SK-N-MC (cell line): ENCODE results near the gene PCNT.
A peak's percentile ranks its signal among the peaks of the same experiment; 100 is the strongest.

Experiments
- DNase-seq: peaks from one replicate; pipeline ENCODE4 v3.0.0-alpha.2; 2011; ENCODE audit warnings: low read depth, low spot score
- H3K27ac ChIP-seq: fragments of 200-600 bp; sonication (generic); 2 replicates; pipeline ENCODE4 v1.5.1; 2016; ENCODE audit warnings: mixed run types
- H3K36me3 ChIP-seq: fragments of 200-600 bp; sonication (generic); 2 replicates; pipeline ENCODE4 v1.6.1; 2017; ENCODE audit warnings: antibody characterized with exemption, low read length, mixed read lengths; ENCODE audit not compliant: insufficient read depth
- H3K4me3 ChIP-seq: fragments of 200-600 bp; sonication (generic); 2 replicates; pipeline ENCODE4 v1.5.1; 2016
- H3K9ac ChIP-seq: fragments of 200-600 bp; sonication (generic); 2 replicates; pipeline ENCODE4 v1.8.0; 2017; ENCODE audit warnings: mixed run types, mixed read lengths; ENCODE audit not compliant: insufficient read length
- H3K9me3 ChIP-seq: fragments of 200-600 bp; sonication (generic); 2 replicates; pipeline ENCODE4 v1.6.1; 2017; ENCODE audit warnings: low read depth, mild to moderate bottlenecking, antibody characterized with exemption, low read length, moderate library complexity, mixed read lengths
- EZH2 ChIP-seq: fragments of 200-600 bp; sonication (generic); IDR thresholded peaks from one replicate; pipeline ENCODE4 v1.6.1; 2017; ENCODE audit warnings: antibody characterized with exemption
- FOXP2 ChIP-seq: optimal IDR thresholded peaks from 2 replicates; pipeline ENCODE3; 2011; ENCODE audit warnings: mild to moderate bottlenecking, moderate library complexity; ENCODE audit not compliant: insufficient read depth; ENCODE audit errors: extremely low read length, control extremely low read depth
- POLR2AphosphoS5 ChIP-seq: IDR thresholded peaks from 2 replicates; pipeline ENCODE4 v1.6.1; 2012; ENCODE audit warnings: mild to moderate bottlenecking, low read depth, low read length, borderline replicate concordance

The PCNT gene

GRCh38 chr21:46421756-46422555 is 98.0 kb downstream of the PCNT start:
- H3K27ac ChIP-seq, result no peak overlapping the region
- no peak for DNase-seq
- H3K9me3 ChIP-seq, result no peaks in the 10 kb centered on the region
- peaks cover 33% of the 10 kb centered on the region for H3K36me3 ChIP-seq
- no peak overlapping the region for H3K9ac ChIP-seq
- no peak overlapping the region for H3K4me3 ChIP-seq
- TF ChIP-seq POLR2AphosphoS5 (no peak), FOXP2 (no peak), EZH2 (no peak)

DNA sequence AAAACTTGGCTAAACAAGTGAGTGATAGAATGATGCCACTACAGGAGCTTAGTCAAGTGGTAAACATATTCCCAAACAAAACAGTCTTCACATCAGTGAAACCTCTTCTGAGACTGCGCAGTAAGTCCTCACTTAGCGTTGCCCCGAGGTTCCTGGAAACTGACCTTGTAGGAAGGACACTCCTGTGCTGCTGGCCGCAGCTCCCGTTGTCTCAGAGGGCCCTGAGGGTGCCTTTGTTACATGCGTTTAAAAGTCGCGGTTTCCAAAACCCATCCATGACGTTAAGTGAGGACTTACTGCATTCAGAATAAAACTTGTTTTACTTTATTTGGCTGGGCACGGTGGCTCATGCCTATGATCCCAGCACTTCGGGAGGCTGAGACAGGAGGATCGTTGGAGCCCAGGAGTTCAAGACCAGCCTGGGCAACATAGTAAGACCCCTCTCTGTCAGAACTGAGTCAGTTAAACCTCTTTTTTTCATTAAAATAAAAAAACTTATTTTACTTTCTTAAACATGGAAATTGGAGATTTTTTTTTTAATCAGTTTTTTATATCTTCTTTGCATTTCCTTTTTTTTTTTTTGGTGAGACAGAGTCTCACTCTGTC is 98.8 kb downstream of the PCNT start:
- Histone ChIP-seq H3K27ac (peak overlapping the region; percentile 74), H3K9ac (no peak overlapping the region), H3K36me3 (peaks cover 32% of the 10 kb centered on the region), H3K4me3 (no peak overlapping the region), H3K9me3 (no peaks in the 10 kb centered on the region)
- no peak for DNase-seq
- TF ChIP-seq EZH2, result no peak
- no peak for TF ChIP-seq POLR2AphosphoS5
- no peak for TF ChIP-seq FOXP2

DNA sequence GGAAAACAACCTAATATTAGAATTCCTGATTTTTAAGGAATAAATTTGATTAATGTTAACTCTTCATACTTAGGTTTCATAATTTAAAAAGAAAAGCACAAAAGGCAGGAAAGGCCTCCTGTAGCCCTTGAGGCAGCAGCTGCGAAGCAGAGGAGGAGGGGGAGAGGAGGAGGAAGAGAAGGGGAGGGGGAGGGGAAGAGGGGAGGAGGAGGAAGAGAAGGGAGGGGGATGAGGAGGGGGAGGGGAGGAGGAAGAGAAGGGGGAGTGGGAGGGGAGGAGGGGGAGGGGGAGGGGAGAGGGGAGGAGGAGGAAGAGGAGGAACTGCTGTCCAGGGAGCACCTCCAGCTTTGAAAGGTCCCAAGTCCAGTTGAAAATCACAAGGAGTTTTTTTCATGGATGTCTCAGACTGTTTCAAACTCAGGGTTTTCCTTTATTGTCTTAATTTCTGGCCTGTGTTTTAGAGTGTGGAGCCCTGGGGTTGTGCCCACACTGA is 99.6 kb downstream of the PCNT start:
- TF ChIP-seq POLR2AphosphoS5 (no peak), FOXP2 (no peak), EZH2 (no peak)
- H3K4me3 ChIP-seq, result no peak overlapping the region
- H3K27ac ChIP-seq, result peak overlapping the region; percentile 74
- H3K36me3 ChIP-seq, result peaks cover 29% of the 10 kb centered on the region; the same call in 1 of the 2 replicates
- DNase-seq, result no peak
- no peaks in the 10 kb centered on the region for H3K9me3 ChIP-seq
- H3K9ac ChIP-seq, result no peak overlapping the region

DNA sequence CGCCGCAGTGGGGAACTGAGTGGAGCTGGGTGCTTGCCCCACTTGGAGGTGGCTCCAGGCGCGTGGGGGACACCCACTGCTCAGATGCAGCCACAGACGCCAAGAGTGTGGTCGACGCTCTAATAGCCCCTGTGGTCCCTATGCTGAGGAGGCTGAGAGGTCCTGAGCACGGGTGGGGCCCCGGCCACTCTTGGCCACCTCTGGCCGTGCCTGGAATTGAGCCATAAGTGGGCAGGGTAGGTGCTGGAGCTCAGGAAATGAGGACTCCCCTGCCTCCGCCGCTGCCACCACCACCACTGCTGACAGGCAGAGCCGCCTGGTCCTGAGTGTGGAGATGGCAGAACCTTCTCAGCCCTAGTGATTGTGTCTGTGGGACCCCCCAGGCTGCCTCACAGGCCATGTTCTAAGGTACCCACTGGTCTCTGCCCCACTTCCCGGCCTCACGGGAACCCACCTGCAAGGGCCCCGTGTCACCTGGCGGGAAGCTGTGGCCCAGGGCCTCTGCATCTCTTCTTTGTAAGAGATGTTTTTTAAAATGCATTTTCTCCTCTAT is 100.2 kb downstream of the PCNT start:
- Histone ChIP-seq H3K9me3 (no peaks in the 10 kb centered on the region), H3K9ac (no peak overlapping the region), H3K27ac (peak overlapping the region; percentile 60; the same call in 1 of the 2 replicates), H3K4me3 (no peak overlapping the region), H3K36me3 (peaks cover 30% of the 10 kb centered on the region; the same call in 1 of the 2 replicates)
- DNase-seq, result no peak
- TF ChIP-seq EZH2, result no peak

DNA sequence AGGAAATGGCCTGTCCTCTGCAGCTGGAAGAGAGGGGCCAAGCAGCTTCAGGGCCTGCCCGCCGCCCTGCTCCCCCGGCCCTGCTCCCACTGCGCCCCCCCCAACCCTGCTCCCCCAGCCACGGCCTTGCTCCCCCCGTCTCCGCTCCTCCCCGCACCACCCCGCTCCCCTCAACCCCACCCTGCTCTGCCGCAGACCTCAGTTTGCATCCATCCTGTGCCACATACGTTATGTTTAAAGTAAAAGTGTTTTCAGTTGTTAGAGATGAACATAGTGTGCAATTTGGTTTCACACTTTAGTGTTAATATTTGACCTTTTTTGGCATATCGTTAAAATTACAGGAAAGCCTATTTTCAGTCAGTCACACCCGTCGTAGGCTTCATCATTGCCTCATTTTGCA is 100.7 kb downstream of the PCNT start:
- no peaks in the 10 kb centered on the region for H3K9me3 ChIP-seq
- no peak for DNase-seq
- TF ChIP-seq POLR2AphosphoS5 (no peak), EZH2 (no peak), FOXP2 (no peak)
- peak overlapping the region; percentile 60; the same call in 1 of the 2 replicates for H3K27ac ChIP-seq
- peaks cover 30% of the 10 kb centered on the region; the same call in 1 of the 2 replicates for H3K36me3 ChIP-seq
- H3K9ac ChIP-seq, result no peak overlapping the region
- no peak overlapping the region for H3K4me3 ChIP-seq

- Histone ChIP-seq H3K9me3 (no peaks in the 10 kb centered on the region), H3K4me3 (no peak overlapping the region), H3K9ac (no peak overlapping the region), H3K27ac (0 out of 2 replicates have a peak overlapping the region, but pooled peaks have one; percentile 42), H3K36me3 (peaks cover 30% of the 10 kb centered on the region; the same call in 1 of the 2 replicates)
- no peak for DNase-seq
- TF ChIP-seq FOXP2 (no peak), EZH2 (no peak), POLR2AphosphoS5 (no peak)
Measured at GRCh38 chr21:46425041-46425440, 101.1 kb downstream of the PCNT start.

DNA sequence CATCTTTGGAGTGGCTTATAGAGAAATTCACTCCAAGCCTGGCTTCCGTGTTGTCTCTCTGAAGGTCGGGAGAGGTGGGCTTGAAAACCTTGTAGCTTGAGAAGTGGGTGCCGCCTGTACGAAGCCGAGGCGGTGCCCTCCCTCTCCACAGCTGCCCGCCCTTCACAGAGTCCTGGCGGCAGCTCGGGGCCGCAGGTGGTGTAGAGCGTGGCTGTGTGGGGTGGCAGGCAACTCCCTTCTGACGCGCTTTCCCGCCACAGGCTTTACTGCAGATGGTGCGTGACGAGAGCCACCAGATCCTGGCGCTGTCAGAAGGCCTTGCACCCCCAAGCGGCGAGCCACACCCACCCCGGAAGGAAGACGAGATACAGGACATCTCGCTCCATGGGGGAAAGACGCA is 101.6 kb downstream of the PCNT start:
- H3K9me3 ChIP-seq, result no peaks in the 10 kb centered on the region
- peaks cover 30% of the 10 kb centered on the region; the same call in 1 of the 2 replicates for H3K36me3 ChIP-seq
- H3K27ac ChIP-seq, result no peak overlapping the region
- DNase-seq, result no peak
- H3K4me3 ChIP-seq, result no peak overlapping the region
- H3K9ac ChIP-seq, result no peak overlapping the region
- no peak for TF ChIP-seq POLR2AphosphoS5
- TF ChIP-seq EZH2, result no peak
- no peak for TF ChIP-seq FOXP2

- Histone ChIP-seq H3K4me3 (no peak overlapping the region), H3K9ac (no peak overlapping the region), H3K27ac (no peak overlapping the region), H3K9me3 (no peaks in the 10 kb centered on the region), H3K36me3 (peaks cover 28% of the 10 kb centered on the region; the same call in 1 of the 2 replicates)
- no peak for DNase-seq
- no peak for TF ChIP-seq FOXP2
- TF ChIP-seq POLR2AphosphoS5, result no peak
- TF ChIP-seq EZH2, result no peak
Measured at GRCh38 chr21:46426313-46427046, 102.5 kb downstream of the PCNT start.
